Liver (tissue), 9 donors: ENCODE data around the gene ORC4. TPM values are rescaled to one million over a fixed set of nuclear protein-coding genes. Genes with fewer than 3 reads are reported as not detected.

Experiments
- DNase-seq: peaks from one replicate; pipeline ENCODE4 v3.0.0-alpha.2; 2017; ENCODE audit warnings: low spot score
- H3K27ac ChIP-seq, 2 donors: one replicate each; pipeline ENCODE4 v1.7.0; 2013; ENCODE audit warnings: inconsistent platforms in 2 of 2, low read length in 2 of 2, control low read depth in 1 of 2, low read depth in 1 of 2, mild to moderate bottlenecking in 1 of 2
- H3K27me3 ChIP-seq, 4 donors: one replicate each; pipeline versions ENCODE4 v1.6.1 to v1.7.0; 2013; ENCODE audit warnings: low read length in 3 of 4, inconsistent platforms in 1 of 4, mild to moderate bottlenecking in 1 of 4, moderate library complexity in 1 of 4; ENCODE audit not compliant: control insufficient read depth in 4 of 4, insufficient read depth in 4 of 4
- H3K36me3 ChIP-seq, 4 donors: one replicate each; pipeline versions ENCODE4 v1.6.1 to v1.7.0; 2013; ENCODE audit warnings: low read length in 3 of 4, mild to moderate bottlenecking in 3 of 4, low read depth in 1 of 4, moderate library complexity in 1 of 4; ENCODE audit not compliant: control insufficient read depth in 4 of 4, insufficient read depth in 3 of 4
- H3K4me1 ChIP-seq, 4 donors: one replicate each; pipeline versions ENCODE4 v1.6.1 to v1.7.0; 2013; ENCODE audit warnings: low read length in 3 of 4, mild to moderate bottlenecking in 3 of 4, moderate library complexity in 1 of 4; ENCODE audit not compliant: control insufficient read depth in 4 of 4, insufficient read depth in 4 of 4
- H3K4me3 ChIP-seq, 3 donors: one replicate each; pipeline versions ENCODE4 v1.6.1 to v1.7.0; 2013; ENCODE audit warnings: low read length in 3 of 3, control low read depth in 1 of 3, low read depth in 1 of 3, mild to moderate bottlenecking in 1 of 3
- H3K9ac ChIP-seq, 2 donors: one replicate each; pipeline ENCODE4 v1.7.0; 2013; ENCODE audit warnings: low read length in 2 of 2, mild to moderate bottlenecking in 2 of 2, moderate library complexity in 2 of 2, control low read depth in 1 of 2, low read depth in 1 of 2
- H3K9me3 ChIP-seq, 4 donors: one replicate each; pipeline versions ENCODE4 v1.6.1 to v1.7.0; 2013; ENCODE audit warnings: low read length in 3 of 4; ENCODE audit not compliant: control insufficient read depth in 4 of 4
- CTCF ChIP-seq: fragments of 150-350 bp; IDR thresholded peaks from 2 replicates; pipeline ENCODE4 v1.5.1; 2017; ENCODE audit warnings: improper control_type of control experiment, low read depth, low read length; ENCODE audit not compliant: missing input control
- FOXA2 ChIP-seq: IDR thresholded peaks from 2 replicates; pipeline ENCODE4 v1.6.1; 2016; ENCODE audit warnings: antibody characterized with exemption
- HNF4A ChIP-seq, 2 donors: conservative IDR thresholded peaks; 2 replicates each; pipeline ENCODE4 v1.6.1; 2016; ENCODE audit warnings: antibody characterized with exemption in 2 of 2, mild to moderate bottlenecking in 2 of 2
- HNF4G ChIP-seq: IDR thresholded peaks from 2 replicates; pipeline ENCODE4 v1.6.1; 2016; ENCODE audit warnings: antibody characterized with exemption
- NR2F2 ChIP-seq: IDR thresholded peaks from 2 replicates; pipeline ENCODE4 v1.6.1; 2016; ENCODE audit warnings: antibody characterized with exemption
- RAD21 ChIP-seq, 2 donors: IDR thresholded peaks; 2 replicates each; pipeline ENCODE4 v1.6.1; 2016; ENCODE audit warnings: antibody characterized with exemption in 2 of 2, mild to moderate bottlenecking in 2 of 2
- RXRA ChIP-seq, 2 donors: IDR thresholded peaks; 2 replicates each; pipeline ENCODE4 v1.6.1; 2017 to 2018; ENCODE audit warnings: antibody characterized with exemption in 2 of 2, mild to moderate bottlenecking in 1 of 2
- WGBS: extraction: QIAGEN DNeasy Blood & Tissue Kit; methylation state at CpG from one replicate; pipeline ENCODE4 v1.1.7; 2013; 5-methylcytosine and 5-hydroxymethylcytosine counted together
- polyA plus RNA-seq, 2 donors: library from polyadenylated mRNA; stranded (reverse) in 1 of 2; unstranded in 1 of 2; fragments of 200-250 nt in 1 of 2; fragments of >200 nt in 1 of 2; fragmentation: Nextera tagmentation in 1 of 2; extraction: Ambion mirVana in 1 of 2; gene quantifications; one replicate each; pipeline versions ENCODE4 v1.2.1 to v1.2.3, GENCODE V29; 2013 to 2015
- total RNA-seq, 2 donors: library from RNA; depleted of rRNA; stranded (reverse); fragments of >200 nt; gene quantifications; one replicate each; pipeline ENCODE4 v1.2.3, GENCODE V29; 2014
- TF ChIP-seq, protein P1 (sequence below): IDR thresholded peaks from 2 replicates; pipeline ENCODE4 v1.6.1; 2016; ENCODE audit warnings: antibody characterized with exemption
- TF ChIP-seq, protein P2 (sequence below): IDR thresholded peaks from 2 replicates; pipeline ENCODE4 v1.6.1; 2016; ENCODE audit warnings: antibody characterized with exemption
- TF ChIP-seq, protein P3 (sequence below): IDR thresholded peaks from 2 replicates; pipeline ENCODE4 v1.6.1; 2016; ENCODE audit warnings: antibody characterized with exemption, mild to moderate bottlenecking
- donor health status: healthy.
- donor health status: healthy.
- donor health status: healthy.
- donor health status: healthy.
- donor health status: healthy.

ORC4 gene
- total and polyA plus RNA-seq, 4 donors = 9.7 to 50.2 (median 23.3) TPM

- TF ChIP-seq CTCF (no peak), RXRA (IDR thresholded peaks at IDR 0.05) (no peak)
- TF ChIP-seq, protein P1, sequence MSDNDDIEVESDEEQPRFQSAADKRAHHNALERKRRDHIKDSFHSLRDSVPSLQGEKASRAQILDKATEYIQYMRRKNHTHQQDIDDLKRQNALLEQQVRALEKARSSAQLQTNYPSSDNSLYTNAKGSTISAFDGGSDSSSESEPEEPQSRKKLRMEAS = no peak
- H3K36me3 ChIP-seq = peaks cover 2 to 13% (median 10%) of the 10 kb centered on the region in 4 donors
Observed at GRCh38 chr2:147952118-147952517, 68.4 kb downstream of the ORC4 start.

DNA sequence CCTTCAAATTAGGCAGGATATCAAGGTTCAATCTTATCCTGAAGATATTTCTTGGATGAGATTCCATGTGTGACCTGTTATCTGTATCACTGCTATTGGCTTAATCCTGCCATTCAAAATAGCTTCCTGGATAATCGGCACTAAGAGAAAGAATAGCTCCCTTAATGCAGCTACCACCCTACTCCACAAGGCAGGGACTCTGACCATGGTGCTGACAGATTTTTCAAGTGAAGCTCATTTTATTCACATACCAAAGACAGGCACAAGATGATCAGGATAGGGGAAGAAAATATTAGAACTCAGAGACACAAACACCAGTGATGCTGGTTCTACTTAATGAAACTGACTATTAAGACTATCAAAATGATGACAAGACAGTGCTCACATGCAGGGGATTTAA is 74.9 kb downstream of the ORC4 start:
- H3K4me3 ChIP-seq = no peak overlapping the region
- TF ChIP-seq, protein P2, sequence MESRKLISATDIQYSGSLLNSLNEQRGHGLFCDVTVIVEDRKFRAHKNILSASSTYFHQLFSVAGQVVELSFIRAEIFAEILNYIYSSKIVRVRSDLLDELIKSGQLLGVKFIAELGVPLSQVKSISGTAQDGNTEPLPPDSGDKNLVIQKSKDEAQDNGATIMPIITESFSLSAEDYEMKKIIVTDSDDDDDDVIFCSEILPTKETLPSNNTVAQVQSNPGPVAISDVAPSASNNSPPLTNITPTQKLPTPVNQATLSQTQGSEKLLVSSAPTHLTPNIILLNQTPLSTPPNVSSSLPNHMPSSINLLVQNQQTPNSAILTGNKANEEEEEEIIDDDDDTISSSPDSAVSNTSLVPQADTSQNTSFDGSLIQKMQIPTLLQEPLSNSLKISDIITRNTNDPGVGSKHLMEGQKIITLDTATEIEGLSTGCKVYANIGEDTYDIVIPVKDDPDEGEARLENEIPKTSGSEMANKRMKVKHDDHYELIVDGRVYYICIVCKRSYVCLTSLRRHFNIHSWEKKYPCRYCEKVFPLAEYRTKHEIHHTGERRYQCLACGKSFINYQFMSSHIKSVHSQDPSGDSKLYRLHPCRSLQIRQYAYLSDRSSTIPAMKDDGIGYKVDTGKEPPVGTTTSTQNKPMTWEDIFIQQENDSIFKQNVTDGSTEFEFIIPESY = no peak
- TF ChIP-seq, protein P3, sequence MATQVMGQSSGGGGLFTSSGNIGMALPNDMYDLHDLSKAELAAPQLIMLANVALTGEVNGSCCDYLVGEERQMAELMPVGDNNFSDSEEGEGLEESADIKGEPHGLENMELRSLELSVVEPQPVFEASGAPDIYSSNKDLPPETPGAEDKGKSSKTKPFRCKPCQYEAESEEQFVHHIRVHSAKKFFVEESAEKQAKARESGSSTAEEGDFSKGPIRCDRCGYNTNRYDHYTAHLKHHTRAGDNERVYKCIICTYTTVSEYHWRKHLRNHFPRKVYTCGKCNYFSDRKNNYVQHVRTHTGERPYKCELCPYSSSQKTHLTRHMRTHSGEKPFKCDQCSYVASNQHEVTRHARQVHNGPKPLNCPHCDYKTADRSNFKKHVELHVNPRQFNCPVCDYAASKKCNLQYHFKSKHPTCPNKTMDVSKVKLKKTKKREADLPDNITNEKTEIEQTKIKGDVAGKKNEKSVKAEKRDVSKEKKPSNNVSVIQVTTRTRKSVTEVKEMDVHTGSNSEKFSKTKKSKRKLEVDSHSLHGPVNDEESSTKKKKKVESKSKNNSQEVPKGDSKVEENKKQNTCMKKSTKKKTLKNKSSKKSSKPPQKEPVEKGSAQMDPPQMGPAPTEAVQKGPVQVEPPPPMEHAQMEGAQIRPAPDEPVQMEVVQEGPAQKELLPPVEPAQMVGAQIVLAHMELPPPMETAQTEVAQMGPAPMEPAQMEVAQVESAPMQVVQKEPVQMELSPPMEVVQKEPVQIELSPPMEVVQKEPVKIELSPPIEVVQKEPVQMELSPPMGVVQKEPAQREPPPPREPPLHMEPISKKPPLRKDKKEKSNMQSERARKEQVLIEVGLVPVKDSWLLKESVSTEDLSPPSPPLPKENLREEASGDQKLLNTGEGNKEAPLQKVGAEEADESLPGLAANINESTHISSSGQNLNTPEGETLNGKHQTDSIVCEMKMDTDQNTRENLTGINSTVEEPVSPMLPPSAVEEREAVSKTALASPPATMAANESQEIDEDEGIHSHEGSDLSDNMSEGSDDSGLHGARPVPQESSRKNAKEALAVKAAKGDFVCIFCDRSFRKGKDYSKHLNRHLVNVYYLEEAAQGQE = no peak
- TF ChIP-seq, protein P1 = no peak
- no peak for TF ChIP-seq RAD21 (IDR thresholded peaks at IDR 0.05)
- TF ChIP-seq HNF4G = no peak
- TF ChIP-seq FOXA2 = no peak
- no peak for TF ChIP-seq HNF4A (conservative IDR thresholded peaks at IDR 0.05)
- no peak for DNase-seq
- no peaks in the 10 kb centered on the region for H3K9me3 ChIP-seq
- H3K9ac ChIP-seq = no peak overlapping the region
- peaks cover 0 to 6% (median 2%) of the 10 kb centered on the region in 4 donors for H3K36me3 ChIP-seq
- H3K4me1 ChIP-seq = no peaks in the 10 kb centered on the region
- 73% methylated on average over 1 of the region's 1 CpG for WGBS
- no peak overlapping the region for H3K27ac ChIP-seq
- no peaks in the 10 kb centered on the region for H3K27me3 ChIP-seq

More at GRCh38 chr2:147952118-147952517, 68.4 kb downstream of the ORC4 start:
- Histone ChIP-seq H3K4me3 (no peak overlapping the region), H3K27ac (no peak overlapping the region), H3K9me3 (no peaks in the 10 kb centered on the region), H3K27me3 (no peaks in the 10 kb centered on the region), H3K4me1 (no peaks in the 10 kb centered on the region), H3K9ac (no peak overlapping the region)
- DNase-seq = no peak

- no peaks in the 10 kb centered on the region for H3K9me3 ChIP-seq
- no peak overlapping the region for H3K27ac ChIP-seq
- no peak overlapping the region for H3K4me3 ChIP-seq
- H3K4me1 ChIP-seq = peaks cover 0 to 15% (median 14%) of the 10 kb centered on the region in 4 donors
- H3K9ac ChIP-seq = no peak overlapping the region
- TF ChIP-seq, protein P1 = no peak
- TF ChIP-seq NR2F2 (no peak), FOXA2 (peak; percentile 46)
- no peaks in the 10 kb centered on the region for H3K27me3 ChIP-seq
- H3K36me3 ChIP-seq = peaks cover 0 to 11% (median 5%) of the 10 kb centered on the region in 4 donors
- 89% methylated on average over 1 of the region's 1 CpG for WGBS
- no peak for DNase-seq
Observed at GRCh38 chr2:147939313-147939712, 81.2 kb downstream of the ORC4 start.
